HG02571 (cell line): ENCODE results near the gene PHAF1.

Experiments used
- ATAC-seq: cut with Tn5 transposase; IDR thresholded peaks from one replicate; pipeline ENCODE4 v1.9.1; 2021; ENCODE audit warnings: mild to moderate bottlenecking, moderate library complexity; ENCODE audit not compliant: unreplicated experiment

The PHAF1 gene

GRCh38 chr16:67177743-67178699 lies 68.3 kb downstream of the PHAF1 start:
- ATAC-seq: no peak

- no peak for ATAC-seq
Measured at GRCh38 chr16:67179421-67180080, 69.8 kb downstream of the PHAF1 start.

- no peak for ATAC-seq
Measured at GRCh38 chr16:67180166-67180565, 70.4 kb downstream of the PHAF1 start.

- no peak for ATAC-seq
Measured at GRCh38 chr16:67181346-67181745, 71.6 kb downstream of the PHAF1 start.

GRCh38 chr16:67182288-67182687 lies 72.5 kb downstream of the PHAF1 start:
- ATAC-seq: no peak

GRCh38 chr16:67183284-67183626 lies 73.5 kb downstream of the PHAF1 start:
- no peak for ATAC-seq

GRCh38 chr16:67183627-67184452 lies 74.1 kb downstream of the PHAF1 start, which contains the start of gene MATCAP1:
TSS of gene MATCAP1 (minus strand) at chr16:67183963. CDS start at chr16:67180610, 3,353 bp downstream.
- ATAC-seq: peak; percentile 87

GRCh38 chr16:67184453-67184994 lies 74.8 kb downstream of the PHAF1 start:
- ATAC-seq: no peak

DNA sequence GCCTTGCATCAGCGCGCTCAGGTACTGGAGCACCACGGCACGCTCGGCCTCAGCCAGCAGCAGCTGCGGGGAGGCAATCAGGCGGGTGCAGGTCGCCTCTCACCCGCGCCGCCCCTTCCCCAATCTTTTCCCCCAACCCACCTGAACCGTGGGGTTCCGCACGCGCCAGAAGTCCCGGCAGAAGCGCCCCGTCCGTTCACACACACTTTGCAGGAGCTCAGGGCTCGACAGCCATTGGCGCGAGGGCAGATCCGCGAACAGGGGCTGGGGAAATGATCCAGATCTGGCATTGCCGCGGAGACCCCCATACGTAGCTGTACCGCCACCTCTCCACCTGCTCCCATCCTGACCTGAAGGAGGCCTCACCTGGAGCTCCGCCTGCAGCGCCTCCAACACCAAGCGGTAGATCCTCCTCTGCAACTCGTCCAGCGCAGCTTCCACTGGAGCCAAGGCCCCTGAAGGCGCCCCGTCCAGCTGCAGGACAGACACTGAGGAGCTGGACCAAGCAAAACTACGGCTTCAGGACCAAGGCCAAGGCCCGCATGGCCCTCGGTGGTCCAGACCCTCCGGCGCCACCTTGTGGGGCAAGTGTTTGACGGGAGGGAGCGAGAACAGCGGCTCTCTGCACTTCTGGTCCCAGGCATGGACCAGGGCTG lies 75.4 kb downstream of the PHAF1 start:
- no peak for ATAC-seq

DNA sequence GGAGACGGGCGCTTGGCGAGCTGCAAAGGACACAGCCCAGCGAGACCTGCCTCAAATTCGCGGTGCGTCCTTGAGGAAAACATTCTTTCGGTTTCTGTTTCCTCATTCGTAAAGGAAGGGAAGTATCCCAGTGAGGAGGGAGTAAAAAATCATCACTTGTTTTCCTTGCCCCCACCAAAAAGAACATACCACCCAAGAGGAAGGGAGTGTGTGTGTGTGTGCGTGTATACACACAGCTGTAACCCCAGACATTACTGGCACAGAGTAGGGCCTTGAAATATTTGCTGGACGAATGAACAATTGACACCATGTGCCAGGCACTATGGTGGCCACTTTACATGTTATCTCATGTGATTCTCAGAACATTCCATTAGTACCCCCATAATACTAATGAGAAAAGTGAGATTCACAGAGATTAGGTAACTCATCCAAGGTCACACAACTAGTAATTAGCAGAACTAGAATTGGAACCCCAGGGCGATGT lies 76.0 kb downstream of the PHAF1 start:
- no peak for ATAC-seq

DNA sequence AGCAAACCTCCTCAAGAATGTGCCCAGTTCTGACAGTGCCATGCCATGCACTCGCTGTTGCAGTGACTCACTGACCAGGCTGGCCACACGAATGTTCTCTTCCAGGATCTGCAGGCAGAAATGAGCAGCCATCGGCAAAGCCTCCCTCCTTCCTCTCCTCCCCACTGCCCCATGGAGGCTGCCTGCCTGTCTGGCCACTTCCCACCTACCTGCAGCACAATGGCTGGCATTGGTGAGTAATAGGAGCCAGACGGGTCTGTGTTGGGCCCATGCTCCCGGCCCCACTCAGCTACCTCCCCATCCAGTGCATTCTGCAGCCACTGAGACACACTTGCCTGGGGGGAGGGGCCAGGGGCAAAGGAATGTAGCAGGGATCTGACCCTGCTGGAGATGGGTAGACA lies 76.8 kb downstream of the PHAF1 start:
- no peak for ATAC-seq

- ATAC-seq: no peak
Measured at GRCh38 chr16:67187175-67187890, 77.6 kb downstream of the PHAF1 start.

GRCh38 chr16:67188323-67188722 lies 78.6 kb downstream of the PHAF1 start:
- no peak for ATAC-seq

- no peak for ATAC-seq
Measured at GRCh38 chr16:67188798-67189197, 79.1 kb downstream of the PHAF1 start.

- no peak for ATAC-seq
Measured at GRCh38 chr16:67190041-67190440, 80.3 kb downstream of the PHAF1 start, which contains the start of gene EXOC3L1. TSS of gene EXOC3L1 (minus strand) at chr16:67190136. CDS start at chr16:67189676, 460 bp downstream.

- ATAC-seq: no peak
Measured at GRCh38 chr16:67190448-67191399, 81.0 kb downstream of the PHAF1 start.

DNA sequence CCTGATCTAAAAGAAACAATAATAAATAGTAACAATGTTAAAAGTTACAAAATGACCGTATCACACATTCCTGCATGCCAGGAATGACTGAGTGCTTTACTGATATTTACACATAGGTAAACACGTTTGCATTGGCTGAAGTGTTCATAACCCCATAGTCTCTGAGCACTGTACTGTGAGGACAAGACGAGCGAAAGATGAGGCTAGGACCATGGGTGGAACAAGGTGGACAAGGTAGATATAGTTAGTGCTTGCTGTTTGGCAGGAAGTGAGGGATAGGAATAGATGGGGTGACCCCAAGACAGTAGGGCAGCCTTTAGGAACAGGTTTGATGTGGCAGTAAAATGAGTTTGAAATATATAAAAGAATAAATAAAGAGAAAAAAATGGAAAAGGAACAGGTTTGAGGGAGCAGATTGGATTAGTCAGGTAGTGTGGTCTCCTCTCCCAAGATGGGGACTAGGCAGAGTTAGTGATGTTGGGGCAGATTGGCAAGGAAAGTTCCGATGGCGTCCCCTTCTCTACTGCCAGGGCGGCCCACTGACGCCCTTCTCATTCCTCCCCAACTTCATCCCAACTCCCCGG lies 81.8 kb downstream of the PHAF1 start:
- ATAC-seq: no peak
